GM18517 (cell line): ENCODE measurements around the gene NEO1.
A peak's percentile ranks its signal among the peaks of the same experiment; 100 is the strongest.

ENCODE experiments used
- ATAC-seq: cut with Tn5 transposase; IDR thresholded peaks from one replicate; pipeline ENCODE4 v1.9.1; 2021; ENCODE audit warnings: mild to moderate bottlenecking, moderate library complexity; ENCODE audit not compliant: unreplicated experiment

NEO1 gene, protein sequence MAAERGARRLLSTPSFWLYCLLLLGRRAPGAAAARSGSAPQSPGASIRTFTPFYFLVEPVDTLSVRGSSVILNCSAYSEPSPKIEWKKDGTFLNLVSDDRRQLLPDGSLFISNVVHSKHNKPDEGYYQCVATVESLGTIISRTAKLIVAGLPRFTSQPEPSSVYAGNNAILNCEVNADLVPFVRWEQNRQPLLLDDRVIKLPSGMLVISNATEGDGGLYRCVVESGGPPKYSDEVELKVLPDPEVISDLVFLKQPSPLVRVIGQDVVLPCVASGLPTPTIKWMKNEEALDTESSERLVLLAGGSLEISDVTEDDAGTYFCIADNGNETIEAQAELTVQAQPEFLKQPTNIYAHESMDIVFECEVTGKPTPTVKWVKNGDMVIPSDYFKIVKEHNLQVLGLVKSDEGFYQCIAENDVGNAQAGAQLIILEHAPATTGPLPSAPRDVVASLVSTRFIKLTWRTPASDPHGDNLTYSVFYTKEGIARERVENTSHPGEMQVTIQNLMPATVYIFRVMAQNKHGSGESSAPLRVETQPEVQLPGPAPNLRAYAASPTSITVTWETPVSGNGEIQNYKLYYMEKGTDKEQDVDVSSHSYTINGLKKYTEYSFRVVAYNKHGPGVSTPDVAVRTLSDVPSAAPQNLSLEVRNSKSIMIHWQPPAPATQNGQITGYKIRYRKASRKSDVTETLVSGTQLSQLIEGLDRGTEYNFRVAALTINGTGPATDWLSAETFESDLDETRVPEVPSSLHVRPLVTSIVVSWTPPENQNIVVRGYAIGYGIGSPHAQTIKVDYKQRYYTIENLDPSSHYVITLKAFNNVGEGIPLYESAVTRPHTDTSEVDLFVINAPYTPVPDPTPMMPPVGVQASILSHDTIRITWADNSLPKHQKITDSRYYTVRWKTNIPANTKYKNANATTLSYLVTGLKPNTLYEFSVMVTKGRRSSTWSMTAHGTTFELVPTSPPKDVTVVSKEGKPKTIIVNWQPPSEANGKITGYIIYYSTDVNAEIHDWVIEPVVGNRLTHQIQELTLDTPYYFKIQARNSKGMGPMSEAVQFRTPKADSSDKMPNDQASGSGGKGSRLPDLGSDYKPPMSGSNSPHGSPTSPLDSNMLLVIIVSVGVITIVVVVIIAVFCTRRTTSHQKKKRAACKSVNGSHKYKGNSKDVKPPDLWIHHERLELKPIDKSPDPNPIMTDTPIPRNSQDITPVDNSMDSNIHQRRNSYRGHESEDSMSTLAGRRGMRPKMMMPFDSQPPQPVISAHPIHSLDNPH (N-terminal part only)

DNA sequence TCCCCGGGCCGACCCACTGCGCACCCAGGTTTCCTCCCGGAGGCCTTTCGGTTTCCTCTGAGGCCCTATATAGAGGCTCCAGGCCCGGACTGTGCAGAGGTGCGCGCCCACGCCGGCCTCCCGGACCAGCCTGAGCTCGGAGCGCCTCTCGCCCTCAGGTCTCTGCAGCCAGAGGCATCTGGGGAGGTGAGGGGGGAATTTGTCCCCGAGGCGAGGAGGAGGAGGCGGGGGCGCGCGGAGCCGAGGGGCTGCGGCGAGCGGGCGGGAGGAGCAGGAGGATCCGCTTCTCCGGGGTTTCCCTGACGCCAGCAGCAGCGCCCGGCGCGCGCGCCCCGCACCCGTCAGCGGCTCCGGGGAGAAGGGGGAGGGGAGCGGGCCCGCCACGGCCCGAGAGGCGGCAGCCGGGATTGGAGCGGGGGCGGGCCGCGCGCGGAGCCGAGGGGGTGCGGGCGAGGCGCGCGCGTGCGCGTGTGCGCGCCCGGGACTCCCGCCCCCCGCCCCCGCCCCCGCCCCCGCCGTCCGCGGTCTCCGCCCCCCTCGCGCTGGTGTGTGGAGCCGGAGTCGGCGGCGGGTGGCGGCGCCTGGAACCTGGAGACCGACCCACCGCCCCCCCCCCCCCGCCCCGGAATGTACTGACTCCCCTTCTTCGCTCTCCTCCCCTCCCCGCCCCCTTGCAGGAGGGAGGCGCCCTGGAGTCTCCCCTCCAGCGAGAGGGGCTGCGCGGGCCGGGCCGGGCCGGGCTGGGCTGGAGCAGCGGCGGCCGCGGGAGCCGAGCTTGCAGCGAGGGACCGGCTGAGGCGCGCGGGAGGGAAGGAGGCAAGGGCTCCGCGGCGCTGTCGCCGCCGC is at the start of gene NEO1:
TSS of gene NEO1 (plus strand) at position 657 of the 846 bp plus-strand sequence. CDS start 213 bp downstream, outside the sequence.
- peak; percentile 48 for ATAC-seq

DNA sequence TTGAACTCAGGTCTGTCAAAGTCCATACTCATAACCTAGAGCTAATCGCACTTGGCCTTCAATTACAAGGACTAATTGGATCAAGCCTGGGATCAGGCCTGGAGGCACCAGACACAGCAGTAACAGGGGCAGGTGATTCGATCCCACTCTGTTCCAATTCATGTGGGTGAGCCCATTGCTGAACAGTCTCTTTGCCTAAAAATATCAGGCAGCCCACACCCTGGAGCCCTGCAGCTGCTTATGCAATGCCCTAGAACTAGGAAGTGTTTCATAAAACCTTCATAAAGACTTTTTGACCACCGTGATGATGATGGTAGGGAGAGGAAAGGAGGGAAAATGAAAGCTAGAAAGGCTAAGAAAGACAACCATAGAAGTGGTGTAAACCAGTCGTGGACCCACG is 47.8 kb upstream of the NEO1 start:
- ATAC-seq: no peak

DNA sequence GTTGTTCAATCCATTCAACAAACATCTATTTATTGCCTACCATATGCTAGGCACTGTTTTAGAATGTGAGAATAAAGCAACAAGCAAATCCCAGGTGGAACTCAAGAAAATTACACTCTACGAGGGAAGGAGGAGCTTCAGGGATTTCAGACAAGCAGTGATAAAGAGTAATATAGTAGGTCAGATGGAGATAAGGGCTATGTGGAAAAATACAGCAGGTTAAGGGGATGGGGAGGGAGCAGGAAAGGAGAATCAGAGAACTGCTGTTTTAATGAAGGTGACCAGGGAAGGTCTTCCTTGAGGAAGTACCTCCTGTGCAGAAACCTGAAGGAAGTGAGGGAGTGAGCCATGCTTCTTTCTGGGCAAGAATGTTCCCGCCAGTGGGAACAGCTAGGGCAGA is 47.2 kb upstream of the NEO1 start:
- no peak for ATAC-seq

DNA sequence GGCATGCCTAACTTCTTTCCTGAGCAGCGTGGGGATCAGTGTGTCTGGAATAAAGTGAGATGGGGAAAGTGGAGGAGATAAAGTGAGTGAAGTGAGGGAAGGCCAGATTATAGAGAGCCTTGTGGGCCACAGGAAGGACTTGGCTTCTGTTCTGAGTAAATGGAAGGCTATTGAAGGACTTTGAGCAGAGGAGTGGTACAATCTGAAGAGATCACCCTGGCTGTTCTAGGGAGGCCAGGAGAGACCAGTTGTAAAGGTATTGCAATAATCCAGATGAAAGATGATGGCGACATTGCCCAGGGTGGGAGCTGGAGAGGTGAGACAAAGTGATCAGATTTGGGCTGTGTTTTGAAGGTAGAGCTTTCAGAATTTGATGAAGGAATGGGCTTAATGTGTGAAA is 46.8 kb upstream of the NEO1 start:
- ATAC-seq: no peak

DNA sequence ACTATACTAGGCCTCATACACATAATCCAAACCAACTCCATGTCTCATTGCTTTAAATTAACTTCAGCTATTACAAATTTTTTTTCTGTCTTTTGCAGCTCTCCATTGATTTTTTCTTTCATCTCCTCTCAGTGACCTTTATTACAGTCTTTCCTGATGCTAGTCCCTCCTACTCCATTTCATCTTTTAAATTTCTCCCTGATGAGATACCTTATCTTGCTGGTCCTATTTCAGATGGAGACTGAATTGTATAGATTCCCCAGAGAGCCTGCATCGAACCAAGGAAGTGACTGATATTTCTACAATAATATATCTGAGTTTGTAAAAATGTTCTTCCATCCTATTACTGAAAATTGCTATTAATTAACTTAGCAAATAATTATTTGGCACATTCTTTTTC is 45.7 kb upstream of the NEO1 start:
- ATAC-seq: no peak

DNA sequence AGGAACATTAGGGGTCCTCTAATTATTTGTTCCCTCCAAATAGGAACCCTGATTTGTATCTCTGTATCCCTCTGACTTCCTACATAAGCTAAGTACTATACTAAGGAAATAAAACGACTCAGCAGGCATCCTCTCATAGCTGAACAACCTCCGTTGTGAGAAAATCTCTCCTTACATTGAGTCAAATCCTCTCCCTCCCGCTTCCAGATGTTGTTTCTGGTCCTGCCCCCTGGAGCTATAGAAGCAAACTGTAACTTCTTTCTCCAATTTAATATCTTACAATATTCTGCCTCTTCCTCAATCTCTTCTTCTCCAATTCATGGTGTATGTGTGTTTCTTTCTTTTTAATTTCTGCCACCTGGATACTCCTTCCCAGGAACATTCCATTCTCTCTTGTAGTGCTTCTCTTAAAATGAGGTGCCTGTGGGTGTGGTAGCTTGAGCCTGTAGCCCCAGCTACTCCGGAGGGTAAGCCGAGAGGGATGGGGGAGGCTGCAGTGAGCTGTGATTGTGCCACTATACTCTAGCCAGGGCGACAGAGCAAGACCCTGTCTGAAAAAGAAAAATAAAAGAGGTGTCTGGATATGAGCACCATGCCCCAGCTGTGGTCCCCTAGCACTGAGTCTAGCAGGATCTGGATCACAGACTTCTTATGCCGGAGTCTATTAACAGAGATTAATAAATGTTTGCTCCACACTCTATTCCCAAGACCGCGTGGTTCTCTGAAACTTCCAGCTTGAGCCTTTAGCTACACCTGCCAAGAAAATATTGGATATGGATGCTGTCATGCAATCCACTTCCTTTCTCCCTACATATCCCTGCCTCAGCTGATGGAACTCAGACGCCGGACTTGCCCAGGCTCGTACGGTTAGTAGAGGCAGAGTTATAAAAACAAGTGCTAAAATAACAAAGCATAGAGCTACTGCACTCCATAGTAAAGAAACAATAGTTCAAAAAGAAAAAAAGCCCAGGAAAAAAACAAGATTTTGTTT is 42.9 kb upstream of the NEO1 start:
- ATAC-seq: no peak

DNA sequence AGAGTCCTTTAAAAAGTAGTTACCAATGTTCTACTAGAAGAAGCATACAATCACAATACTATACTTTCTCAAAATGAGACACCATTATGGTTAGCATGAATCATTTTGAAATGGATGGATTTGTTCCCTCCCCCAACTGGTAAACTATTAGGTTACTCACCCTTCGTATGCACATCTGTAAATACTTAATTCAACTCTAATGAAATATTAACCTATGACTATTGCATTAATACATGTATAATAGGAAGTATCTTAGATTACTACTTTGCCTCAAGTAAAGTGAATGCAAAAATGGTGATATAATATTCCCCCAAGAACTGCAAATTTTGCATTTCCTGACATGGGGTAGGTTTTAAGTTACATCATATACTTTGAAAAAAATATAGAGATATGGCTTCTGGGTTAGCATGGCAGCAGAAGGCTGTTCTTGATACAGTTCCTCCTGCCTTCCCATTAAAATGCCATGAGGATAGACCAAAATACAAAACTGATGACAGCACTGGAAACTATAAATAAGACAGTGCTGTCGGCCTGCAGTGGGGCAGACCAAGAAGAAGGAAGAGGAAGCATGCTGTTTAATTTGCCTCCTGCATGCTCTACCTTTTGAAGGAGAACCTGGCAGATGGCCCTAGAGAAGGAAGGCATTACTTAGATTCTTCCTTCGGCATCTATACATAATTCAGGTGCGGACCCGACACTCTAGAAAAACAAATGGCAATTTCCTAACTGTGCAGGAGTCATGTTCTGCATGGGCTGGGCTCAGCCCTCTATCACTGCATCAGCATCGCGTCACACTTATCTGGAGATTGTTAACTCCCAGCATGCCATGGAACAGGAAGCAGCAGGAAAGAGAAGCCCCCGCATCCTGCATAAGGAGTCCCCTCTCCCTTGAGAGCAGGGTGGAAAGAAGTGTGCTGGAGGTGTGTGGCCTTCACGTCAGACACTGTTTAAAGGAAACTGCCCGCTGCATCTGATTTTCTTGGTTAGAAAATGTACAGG is 41.8 kb upstream of the NEO1 start:
- no peak for ATAC-seq

DNA sequence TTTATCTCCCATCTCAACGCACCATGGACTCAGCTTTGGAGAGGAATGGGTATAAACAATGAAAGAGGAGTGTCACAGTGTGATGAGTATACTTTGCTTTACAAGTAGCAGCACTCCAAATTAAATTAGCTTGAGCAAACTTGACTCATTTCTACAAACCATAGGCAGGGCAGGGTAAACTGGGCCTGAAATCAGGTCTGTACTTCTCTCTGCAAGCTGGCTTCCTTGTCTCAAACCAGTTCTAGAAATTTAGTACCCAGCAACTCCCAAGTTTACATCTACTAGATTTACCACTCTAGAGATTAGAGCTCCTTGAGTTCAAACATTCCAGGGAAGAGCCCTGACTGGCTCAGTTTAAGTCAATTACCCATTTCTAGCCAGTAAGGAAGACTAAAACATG is 37.4 kb upstream of the NEO1 start:
- ATAC-seq: no peak

DNA sequence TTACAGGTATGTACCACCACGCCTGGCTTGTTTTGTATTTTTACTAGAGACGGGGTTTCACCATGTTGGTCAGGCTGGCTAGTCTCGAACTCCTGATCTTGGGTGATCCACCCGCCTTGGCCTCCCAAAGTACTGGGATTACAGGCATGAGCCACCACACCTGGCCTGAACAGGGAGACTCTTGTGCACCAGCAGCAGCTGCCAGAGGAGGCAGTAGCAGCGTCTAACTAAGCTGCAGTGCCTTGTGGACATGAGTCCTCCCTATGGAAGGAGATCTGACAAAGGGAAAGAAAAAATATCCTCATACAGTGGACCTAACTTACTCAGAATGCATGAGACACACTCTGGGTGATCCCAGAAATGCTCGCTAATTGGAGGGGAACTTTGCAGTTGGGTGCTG is 36.8 kb upstream of the NEO1 start:
- no peak for ATAC-seq

DNA sequence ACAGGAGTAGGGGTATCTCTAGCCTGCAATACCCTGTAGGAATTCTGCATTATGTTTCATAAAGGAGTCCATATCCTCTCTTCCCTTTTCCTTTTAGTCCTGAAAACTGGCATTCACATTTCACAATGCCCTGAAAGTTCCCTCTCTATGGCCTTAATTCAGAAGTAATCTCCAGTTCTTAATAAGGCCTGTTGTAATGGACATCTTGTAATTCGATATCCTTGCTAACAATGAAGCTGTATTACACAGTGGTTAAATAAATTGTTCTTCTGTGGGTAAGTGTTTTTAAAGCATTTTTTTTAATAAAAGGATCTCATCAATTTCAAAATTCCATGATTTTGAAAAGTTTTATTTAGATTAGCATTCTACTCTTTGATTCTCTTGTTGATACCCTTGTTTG is 34.3 kb upstream of the NEO1 start:
- ATAC-seq: no peak

DNA sequence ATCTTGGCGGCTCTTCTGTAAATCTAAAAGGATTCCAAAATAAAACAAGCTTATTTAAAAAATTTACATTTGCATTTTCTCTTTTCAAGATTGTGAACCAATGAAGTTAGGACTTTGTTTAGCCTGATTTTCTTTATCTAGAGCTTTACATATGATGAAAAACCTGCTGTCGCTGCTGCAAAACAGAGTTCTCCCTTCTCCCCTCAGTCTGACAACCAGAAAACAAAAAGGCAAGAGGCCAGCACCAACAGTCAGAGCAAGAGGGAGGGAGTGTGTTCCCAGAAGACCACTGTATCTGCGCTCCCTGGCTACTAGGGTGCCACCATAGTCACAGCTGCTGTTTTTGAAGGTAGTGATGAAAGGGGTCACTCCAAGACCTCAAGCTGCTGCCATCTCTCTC is 33.1 kb upstream of the NEO1 start:
- ATAC-seq: no peak

DNA sequence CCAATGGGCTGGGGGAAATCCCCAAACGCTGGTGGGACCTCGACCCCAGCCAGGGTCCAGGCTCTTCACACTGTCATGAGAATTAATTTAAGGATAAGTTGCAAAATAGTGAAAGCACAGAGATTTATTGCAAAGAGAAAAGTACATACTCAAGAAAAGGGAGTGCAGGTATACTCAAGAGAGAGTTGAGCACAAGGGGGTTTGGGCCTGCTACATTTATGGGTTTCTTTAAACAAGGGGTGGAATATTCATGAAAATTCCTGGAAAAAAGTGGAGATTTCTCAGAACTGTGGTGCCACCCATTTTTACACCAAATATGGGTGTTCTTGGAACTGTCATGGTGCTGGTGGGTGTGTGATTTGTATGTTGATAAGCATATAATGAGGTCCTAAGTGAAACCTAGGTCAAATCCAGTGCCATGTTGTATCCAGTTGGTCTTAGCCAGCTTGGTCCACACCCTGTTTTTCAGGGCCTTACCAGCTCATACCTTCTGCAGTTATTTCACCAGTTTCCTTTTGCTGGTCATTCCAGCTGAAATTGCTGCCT is 32.6 kb upstream of the NEO1 start:
- no peak for ATAC-seq

DNA sequence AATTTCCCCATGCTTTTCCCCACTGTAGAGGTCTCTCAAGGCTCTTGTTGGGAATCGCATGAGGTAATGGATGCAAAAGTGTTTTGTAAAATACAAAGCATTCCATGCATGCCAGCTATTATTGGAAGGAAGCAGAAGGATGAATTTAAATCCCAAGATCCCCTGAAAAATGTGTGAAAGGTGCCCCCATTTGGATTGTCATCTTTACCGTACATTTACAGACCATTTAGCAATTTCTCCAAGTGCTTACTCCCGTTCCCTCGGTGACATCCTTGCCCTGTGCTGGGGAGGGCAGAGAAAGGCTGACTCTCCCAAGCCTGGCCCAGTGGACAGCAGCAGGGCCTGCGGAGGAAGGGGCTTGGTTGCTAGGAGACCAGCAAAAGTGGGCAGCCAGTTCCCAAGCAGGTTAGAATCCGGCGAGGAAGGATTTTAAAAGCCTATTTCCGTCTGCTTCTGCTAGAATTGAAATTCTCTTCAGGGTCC is 31.1 kb upstream of the NEO1 start:
- ATAC-seq: no peak

DNA sequence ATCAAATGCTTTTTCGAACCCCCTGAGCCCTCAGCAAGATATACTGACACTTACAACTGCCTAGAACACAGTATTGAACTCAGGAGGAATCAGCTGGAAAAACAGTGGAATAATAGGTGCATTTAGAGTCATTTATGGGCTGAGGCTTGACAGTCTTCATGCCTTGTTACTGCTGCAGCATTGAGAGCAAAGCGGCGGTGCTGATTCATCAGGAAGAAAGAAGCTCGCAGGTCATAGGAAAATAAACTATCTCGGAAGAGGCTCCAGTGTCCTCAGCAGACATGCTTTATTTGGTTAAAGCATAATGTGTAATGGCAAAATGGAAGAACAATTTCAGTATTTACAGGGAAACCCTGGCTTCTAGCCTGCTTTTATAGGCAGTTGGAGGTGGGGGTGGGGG is 30.1 kb upstream of the NEO1 start:
- ATAC-seq: no peak

DNA sequence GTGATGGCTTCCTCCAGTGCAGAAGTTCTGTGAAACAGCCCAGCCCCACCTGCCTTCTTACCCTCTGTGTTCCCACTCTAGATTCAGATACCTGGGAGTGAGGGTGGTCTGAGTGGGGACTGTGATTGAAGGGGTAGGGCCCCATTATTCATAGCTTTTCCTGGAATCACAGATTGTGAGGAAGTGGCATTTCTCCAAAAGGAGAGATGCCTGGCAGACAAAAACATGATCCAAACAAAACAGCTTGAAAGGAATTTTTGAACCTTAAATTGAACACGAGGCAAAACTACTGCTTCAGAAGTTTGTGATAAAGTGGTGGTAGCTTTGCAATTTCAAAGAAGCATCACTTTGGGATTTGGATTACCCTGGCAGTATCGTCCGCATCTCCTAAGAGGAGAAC is 29.2 kb upstream of the NEO1 start:
- no peak for ATAC-seq

DNA sequence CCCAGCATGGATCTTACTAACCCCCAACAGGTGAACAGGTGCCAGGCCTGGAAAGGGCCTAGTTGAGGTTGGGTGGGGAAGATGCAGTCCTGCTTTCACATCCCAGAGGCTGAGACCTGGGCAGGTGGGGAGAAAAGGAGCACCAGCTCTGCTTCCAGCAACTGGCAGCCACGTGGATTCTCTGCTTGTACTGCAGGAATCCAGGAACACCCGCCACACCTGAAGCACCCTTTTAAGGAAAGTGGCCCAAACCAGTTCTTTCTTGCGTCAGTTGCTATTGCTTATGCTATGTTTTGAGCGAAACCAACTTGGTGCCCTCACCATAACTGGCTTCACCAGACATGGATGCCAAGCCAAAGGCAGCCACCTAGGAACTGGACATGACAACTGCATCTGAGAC is 28.1 kb upstream of the NEO1 start:
- ATAC-seq: no peak

DNA sequence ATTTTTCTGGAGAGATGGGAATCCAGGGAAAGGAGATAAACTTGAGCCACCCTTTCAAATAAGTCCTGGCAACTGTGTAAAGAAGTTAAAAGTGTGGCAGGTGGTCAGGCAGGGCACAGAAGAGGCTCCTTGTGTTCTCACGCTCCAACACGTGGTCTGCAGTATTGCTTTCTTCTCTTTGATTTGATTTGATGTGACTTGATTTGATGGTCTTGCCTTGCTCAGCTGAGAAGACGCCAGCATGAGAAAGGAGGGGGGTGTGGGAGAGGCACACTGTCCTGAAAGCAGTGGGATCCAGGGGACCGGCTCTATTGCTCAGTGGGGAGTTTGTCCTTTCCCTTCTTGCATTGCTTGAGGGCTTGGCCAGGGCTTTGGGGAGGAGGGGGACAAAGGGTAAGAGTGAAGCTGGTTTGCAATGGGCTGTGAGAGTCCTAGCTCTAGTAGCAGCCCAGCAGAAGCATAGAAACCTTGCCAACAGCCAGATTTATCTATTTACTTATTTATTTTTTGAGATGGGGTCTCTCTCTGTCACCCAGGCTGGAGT is 25.7 kb upstream of the NEO1 start:
- no peak for ATAC-seq
